GM12891 (cell line): ENCODE measurements around the gene PTPRN2.

Source experiments
- DNase-seq: peaks from one replicate; pipeline ENCODE4 v3.0.0; 2011; ENCODE audit warnings: low spot score; ENCODE audit not compliant: insufficient read length
- FAIRE-seq: peaks from 2 replicates; lab custom pipeline; 2011; peaks lifted over from hg19 to GRCh38; lab: Jason Lieb, UNC
- PAX5 ChIP-seq: IDR thresholded peaks from 2 replicates; pipeline ENCODE4 v1.6.1; 2011; ENCODE audit warnings: low read length, moderate library complexity, mild to moderate bottlenecking; ENCODE audit not compliant: insufficient read depth, severe bottlenecking
- POLR2A ChIP-seq: IDR thresholded peaks from 2 replicates; pipeline ENCODE4 v1.6.1; 2011; ENCODE audit warnings: low read depth, low read length, control low read depth
- POLR2AphosphoS5 ChIP-seq: IDR thresholded peaks from 2 replicates; pipeline ENCODE4 v1.6.1; 2011; ENCODE audit warnings: low read depth, low read length, control low read depth
- POU2F2 ChIP-seq: IDR thresholded peaks from 2 replicates; pipeline ENCODE4 v1.6.1; 2011; ENCODE audit warnings: low read depth, mild to moderate bottlenecking, control low read depth, low read length, moderate library complexity
- SPI1 ChIP-seq: IDR thresholded peaks from 2 replicates; pipeline ENCODE4 v1.6.1; 2011; ENCODE audit warnings: low read depth, low read length, control low read depth
- TAF1 ChIP-seq: IDR thresholded peaks from 2 replicates; pipeline ENCODE4 v1.6.1; 2011; ENCODE audit warnings: low read depth, low read length, control low read depth

The PTPRN2 gene

DNA sequence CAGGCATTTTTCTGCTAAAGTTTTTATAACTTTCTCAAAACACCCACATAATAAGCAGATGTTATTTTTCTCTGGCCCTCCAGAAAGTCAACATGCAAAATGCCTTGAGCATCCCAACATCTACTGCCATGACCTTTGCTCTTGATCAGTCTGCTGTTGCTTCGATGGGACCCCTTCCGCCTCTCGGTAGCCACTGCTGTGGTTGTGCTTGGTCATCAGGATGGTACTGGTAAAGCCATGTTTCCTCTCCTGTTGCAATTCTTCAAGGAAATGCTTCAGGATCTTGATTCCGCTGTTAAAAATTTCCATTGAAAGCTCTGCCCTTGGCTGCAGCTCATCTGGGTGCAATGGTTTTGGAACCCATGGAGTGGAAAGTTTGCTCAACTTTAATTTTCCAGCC is 717.8 kb downstream of the PTPRN2 start:
- FAIRE-seq (no peak), DNase-seq (no peak)
- no peak for TF ChIP-seq TAF1

DNA sequence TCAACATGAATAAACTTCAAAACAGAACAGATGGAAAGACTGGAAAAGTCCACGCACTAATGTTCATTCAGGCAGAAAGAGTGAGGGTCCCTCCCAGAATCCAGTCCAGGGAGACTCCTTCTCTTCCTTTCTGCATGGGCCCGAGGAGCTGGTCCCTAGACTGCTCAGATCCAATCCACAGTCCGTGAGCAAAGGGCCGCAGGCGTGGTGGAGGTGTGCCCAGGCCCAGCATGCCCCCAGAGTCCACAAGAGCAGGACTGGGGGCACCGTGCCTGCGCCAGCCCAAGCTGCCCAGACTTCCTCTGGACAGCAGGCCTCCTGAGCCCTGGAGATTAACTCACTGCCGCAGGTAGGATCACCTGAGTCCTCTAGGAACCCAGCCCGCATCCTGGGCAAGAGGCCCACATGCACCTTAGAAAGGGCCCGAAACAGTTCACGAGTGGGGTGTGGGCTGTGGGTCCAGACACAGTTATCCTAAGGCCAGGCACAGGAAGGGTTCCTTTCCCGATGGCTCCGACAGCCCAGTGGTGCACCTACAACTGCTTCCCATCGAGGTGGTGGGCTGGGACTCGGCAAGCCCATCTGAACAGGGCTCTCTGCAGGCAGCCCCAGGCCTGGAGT is 719.8 kb downstream of the PTPRN2 start:
- no peak for FAIRE-seq
- no peak for DNase-seq

DNA sequence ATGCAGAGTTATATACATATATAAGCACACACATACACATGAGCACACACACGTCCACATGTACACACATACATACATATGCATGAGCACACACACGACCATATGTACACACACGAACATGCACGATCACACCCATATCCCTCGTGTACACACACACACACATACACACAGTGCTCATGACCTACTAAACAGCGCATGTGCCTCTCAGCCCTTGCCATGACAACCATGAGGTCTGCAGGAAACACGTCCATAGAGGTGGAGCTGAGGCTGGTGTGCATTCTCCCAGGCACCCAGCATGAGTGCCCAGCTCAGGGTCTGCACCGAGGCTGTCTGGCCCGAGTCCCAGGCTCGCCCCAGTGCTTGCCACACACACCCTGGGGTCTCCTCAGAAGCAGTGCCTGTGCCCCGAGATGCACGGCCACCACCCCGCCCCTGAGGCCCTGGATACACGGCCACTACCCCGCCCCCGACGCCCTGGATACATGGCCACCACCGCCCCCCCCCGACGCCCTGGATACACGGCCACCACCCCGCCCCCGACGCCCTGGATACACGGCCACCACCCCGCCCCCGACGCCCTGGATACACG is 721.2 kb downstream of the PTPRN2 start:
- TF ChIP-seq PAX5 (no peak), POU2F2 (no peak)
- no peak for DNase-seq
- no peak for FAIRE-seq

More for the DNA sequence above, 719.8 kb downstream of the PTPRN2 start:
- TF ChIP-seq POU2F2, result no peak
- no peak for TF ChIP-seq PAX5
- TF ChIP-seq POLR2AphosphoS5, result no peak

- TF ChIP-seq PAX5, result no peak
- TF ChIP-seq TAF1, result no peak
- no peak for TF ChIP-seq POLR2AphosphoS5
- no peak for TF ChIP-seq POU2F2
- no peak for TF ChIP-seq POLR2A
- no peak for TF ChIP-seq SPI1
- no peak for FAIRE-seq
These were observed 722.1 kb downstream of the PTPRN2 start for GRCh38 chr7:157865351-157866165.

GRCh38 chr7:157864911-157865310 is 722.7 kb downstream of the PTPRN2 start:
- FAIRE-seq, result no peak
- DNase-seq, result no peak
- TF ChIP-seq POU2F2 (no peak), PAX5 (no peak), POLR2AphosphoS5 (no peak), TAF1 (no peak), POLR2A (no peak), SPI1 (no peak)

More at GRCh38 chr7:157865351-157866165, 722.1 kb downstream of the PTPRN2 start:
- no peak for DNase-seq

DNA sequence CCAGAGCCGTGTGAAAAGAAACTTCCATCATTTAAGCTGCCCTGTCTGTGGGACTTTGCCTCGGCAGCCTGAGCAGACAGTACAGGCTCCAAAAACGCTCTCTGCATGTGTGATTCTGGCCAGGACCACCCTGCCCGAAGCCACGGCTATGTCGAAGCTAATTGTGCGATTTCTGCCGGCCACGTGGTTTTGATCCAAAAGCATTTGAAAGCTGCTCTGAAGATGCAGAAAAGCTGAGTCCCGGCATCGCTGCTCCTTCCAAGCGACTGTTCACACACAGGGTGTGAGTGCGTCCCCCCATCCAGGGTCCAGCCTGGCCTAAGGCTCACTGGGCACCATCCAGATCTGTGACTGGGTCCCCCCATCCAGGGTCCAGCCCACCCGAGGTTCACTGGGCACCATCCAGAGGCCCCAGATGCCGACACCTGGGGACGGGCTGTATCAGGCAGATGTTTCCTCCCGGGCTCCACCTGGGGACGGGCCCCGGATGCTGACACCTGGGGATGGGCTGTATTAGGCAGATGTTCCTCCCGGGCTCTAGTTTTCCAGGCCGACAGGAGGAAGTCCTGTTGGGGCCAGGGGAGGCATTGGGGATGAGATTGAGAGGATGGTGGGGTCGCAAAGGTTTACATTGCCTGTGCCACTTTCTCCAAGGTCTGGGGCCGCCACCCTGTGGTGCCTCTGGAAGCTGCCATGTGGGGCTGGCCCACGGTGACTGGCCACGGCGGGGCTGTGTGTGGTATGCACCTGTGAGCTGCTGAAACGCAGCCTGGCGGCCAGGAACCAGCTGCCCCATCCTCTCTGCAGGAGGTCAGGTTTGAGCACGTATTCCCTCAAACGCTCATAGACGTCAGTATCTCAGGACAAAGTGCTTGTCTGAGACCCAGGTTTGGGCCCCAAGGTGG is 723.5 kb downstream of the PTPRN2 start:
- no peak for TF ChIP-seq SPI1
- TF ChIP-seq POU2F2, result no peak
- no peak for TF ChIP-seq POLR2A
- TF ChIP-seq TAF1, result no peak
- no peak for TF ChIP-seq POLR2AphosphoS5
- DNase-seq (no peak), FAIRE-seq (no peak)

GRCh38 chr7:157863176-157863575 is 724.4 kb downstream of the PTPRN2 start:
- no peak for TF ChIP-seq TAF1
- TF ChIP-seq POLR2AphosphoS5, result no peak
- TF ChIP-seq POU2F2, result no peak
- no peak for TF ChIP-seq SPI1
- TF ChIP-seq POLR2A, result no peak
- TF ChIP-seq PAX5, result no peak
- DNase-seq (no peak), FAIRE-seq (no peak)

DNA sequence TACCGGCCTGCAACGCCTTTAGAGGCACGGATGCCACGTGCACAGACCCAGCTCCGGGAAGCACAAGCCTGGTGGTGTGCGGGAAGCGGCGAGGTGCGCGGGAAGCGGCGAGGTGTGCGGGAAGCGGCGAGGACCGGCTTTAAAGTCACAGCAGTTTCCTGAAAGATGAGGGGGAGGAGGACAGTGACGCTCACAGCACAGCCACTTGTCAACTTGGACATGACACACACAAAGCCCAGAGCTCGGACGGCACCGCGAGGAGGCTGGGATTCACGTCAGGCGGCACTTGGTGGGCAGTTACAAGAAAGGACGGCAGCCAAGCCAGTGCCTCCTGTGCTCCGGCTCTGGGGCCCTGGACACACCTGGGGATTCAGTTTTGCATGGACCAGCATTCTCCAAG is 724.9 kb downstream of the PTPRN2 start:
- no peak for DNase-seq
- FAIRE-seq, result no peak
- no peak for TF ChIP-seq PAX5
- TF ChIP-seq TAF1, result no peak
- no peak for TF ChIP-seq POLR2A
- TF ChIP-seq POLR2AphosphoS5, result no peak
- no peak for TF ChIP-seq SPI1
- no peak for TF ChIP-seq POU2F2

- TF ChIP-seq PAX5 (no peak), POU2F2 (no peak), POLR2A (no peak)
- no peak for FAIRE-seq
- no peak for DNase-seq
These were observed 726.1 kb downstream of the PTPRN2 start for GRCh38 chr7:157861551-157861950.
